Activated naive CD8-positive, alpha-beta T cell treated with anti-CD3 and anti-CD28 coated beads for 36 hours (primary cell): ENCODE data around the gene SCYGR5. TPM values are rescaled to one million over a fixed set of nuclear protein-coding genes. Genes with fewer than 3 reads are reported as not detected.
"Not testable (repeated sequence)": the region's sequence is repeated elsewhere in the genome, so short reads cannot be mapped to it uniquely, and the experiment has no call there.

Experiments
- DNase-seq: peaks from one replicate; pipeline ENCODE4 v3.0.0; 2021
- H3K27ac Mint-ChIP-seq: one replicate; pipeline ENCODE4 v1.8.0; 2022; ENCODE audit warnings: mild to moderate bottlenecking, moderate library complexity, mixed read lengths
- H3K27me3 Mint-ChIP-seq: one replicate; pipeline ENCODE4 v1.8.0; 2022; ENCODE audit warnings: mild to moderate bottlenecking, mixed read lengths
- H3K36me3 Mint-ChIP-seq: one replicate; pipeline ENCODE4 v1.8.0; 2021; ENCODE audit warnings: mild to moderate bottlenecking, mixed read lengths
- H3K4me1 Mint-ChIP-seq: one replicate; pipeline ENCODE4 v1.8.0; 2021; ENCODE audit warnings: mixed read lengths
- H3K4me3 Mint-ChIP-seq: one replicate; pipeline ENCODE4 v1.8.0; 2022; ENCODE audit warnings: mild to moderate bottlenecking, moderate library complexity, mixed read lengths
- H3K9me3 Mint-ChIP-seq: one replicate; pipeline ENCODE4 v1.8.0; 2022; ENCODE audit warnings: mixed read lengths
- total RNA-seq, 2 experiments: library from RNA; stranded (reverse); gene quantifications; one replicate each; pipeline ENCODE4 v1.2.3, GENCODE V29; 2021

SCYGR5 gene
- total RNA-seq, 2 experiments from 2014 or later: not detected

DNA sequence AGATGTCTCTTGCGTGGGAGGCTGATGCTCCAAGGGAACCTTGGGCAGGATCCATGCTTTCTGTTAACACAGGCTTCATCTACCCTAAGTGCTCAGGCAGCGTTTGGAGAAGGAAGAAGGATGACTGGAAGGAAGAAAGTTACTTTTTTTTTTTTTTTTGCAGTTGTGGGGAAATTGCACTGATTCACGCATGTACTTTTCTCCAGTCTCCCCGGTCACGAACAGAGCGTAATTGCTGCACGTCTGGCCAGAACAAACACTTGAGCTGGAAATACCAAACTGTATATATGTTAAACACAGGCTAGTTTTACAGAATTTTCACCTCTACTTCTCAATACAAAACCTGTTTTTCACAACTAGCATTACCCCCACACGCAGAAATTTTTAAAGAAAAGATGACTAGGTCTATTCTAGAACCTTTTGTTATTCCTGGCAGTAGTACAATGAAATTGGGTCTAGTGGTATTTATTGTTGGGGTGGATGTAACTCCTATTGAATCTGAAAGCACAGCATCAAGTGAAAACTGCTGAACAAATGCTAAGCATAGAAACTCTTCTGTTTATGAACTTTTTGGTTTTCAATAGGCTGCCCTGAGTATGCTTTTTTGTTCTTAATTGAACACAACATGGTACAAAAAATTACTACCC lies 9.3 kb upstream of the SCYGR5 start:
- peaks cover 3% of the 10 kb centered on the region for H3K4me1 Mint-ChIP-seq
- DNase-seq: no peak
- H3K4me3 Mint-ChIP-seq: no peak overlapping the region
- H3K27me3 Mint-ChIP-seq: peaks cover 5% of the 10 kb centered on the region
- H3K36me3 Mint-ChIP-seq: no peaks in the 10 kb centered on the region
- no peaks in the 10 kb centered on the region for H3K9me3 Mint-ChIP-seq
- H3K27ac Mint-ChIP-seq: no peak overlapping the region

GRCh38 chr2:227661025-227661649 lies 5.5 kb upstream of the SCYGR5 start:
- Mint-ChIP-seq H3K27ac (no peak overlapping the region), H3K27me3 (peaks cover 5% of the 10 kb centered on the region), H3K4me3 (no peak overlapping the region), H3K36me3 (no peaks in the 10 kb centered on the region), H3K9me3 (no peaks in the 10 kb centered on the region), H3K4me1 (no peaks in the 10 kb centered on the region)
- no peak for DNase-seq

- peaks cover 5% of the 10 kb centered on the region for H3K27me3 Mint-ChIP-seq
- H3K36me3 Mint-ChIP-seq: no peaks in the 10 kb centered on the region
- no peak for DNase-seq
- no peaks in the 10 kb centered on the region for H3K9me3 Mint-ChIP-seq
- no peak overlapping the region for H3K27ac Mint-ChIP-seq
- H3K4me3 Mint-ChIP-seq: no peak overlapping the region
- H3K4me1 Mint-ChIP-seq: no peaks in the 10 kb centered on the region
These were observed 4.8 kb upstream of the SCYGR5 start for GRCh38 chr2:227661827-227662226.

DNA sequence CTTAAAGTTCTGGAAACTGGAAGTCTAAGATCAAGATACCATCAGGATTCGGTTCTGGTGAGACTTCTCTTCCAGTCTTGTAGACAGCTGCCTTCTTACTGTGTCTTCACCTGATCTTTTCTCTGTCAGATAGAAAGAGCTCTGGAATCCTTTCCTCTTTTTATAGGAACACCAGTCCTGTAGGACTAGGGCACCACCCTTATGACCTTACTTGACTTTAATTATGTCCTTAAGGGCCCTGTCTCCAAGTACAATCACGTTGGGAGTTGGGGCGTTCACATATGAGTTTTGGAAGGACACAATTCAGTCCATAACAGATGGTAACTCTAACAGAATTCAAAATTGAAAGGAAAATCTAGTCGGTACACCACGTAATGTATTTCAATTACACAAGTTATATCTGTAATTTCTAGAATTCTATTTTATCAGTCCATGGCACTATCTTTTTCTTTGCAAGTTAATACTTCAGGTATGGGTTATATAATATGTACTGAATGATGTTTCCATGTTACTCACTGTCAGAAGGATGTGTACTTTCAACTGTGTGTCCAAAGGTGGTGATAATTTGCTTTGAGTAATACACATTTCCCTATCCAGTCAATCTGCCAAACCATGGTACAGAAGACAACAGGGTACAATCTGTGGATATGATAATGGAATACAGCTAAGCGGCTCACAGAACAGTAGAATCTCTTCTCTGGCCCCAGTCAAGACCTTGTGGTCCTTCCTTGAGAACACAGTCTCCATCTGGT lies 1.2 kb upstream of the SCYGR5 start:
- Mint-ChIP-seq H3K27me3 (peaks cover 6% of the 10 kb centered on the region), H3K27ac (no peak overlapping the region), H3K4me1 (no peaks in the 10 kb centered on the region), H3K9me3 (no peaks in the 10 kb centered on the region), H3K4me3 (no peak overlapping the region), H3K36me3 (no peaks in the 10 kb centered on the region)
- no peak for DNase-seq

DNA sequence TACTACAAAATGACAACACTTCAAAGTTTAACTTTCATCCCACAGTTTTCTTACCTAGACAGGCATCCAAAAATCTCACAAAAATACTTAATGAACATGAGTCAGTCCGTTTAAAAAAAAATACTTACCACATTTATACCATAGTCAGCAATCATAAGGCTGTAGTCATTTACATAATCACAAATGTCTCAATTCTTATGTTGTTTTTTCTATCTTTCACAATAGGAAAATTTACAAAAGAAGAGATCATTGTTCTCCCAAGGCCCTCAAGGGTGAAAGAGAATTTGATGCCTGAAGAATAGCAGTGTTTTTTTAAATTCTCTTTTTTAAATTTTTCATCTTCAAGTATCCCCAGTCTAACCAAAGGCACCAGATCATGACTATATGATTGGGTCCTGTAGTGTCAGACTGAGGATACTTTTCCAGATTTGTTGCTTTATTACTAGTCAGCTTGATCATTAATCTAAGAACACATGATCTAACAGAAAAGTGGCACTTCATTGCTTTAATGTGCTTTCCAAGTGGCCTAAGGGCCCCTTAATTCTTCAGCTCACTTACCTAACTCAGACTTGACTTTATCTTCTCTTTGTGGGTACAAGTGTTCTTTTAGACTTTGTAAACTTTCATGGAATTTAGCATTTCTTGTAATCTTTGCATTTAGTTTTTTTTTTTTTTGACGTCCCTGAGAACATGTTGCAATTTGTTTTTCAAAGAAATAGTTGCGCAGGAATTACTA lies 4.7 kb downstream of the SCYGR5 start:
- DNase-seq: no peak
- Mint-ChIP-seq H3K4me3 (no peak overlapping the region), H3K9me3 (no peaks in the 10 kb centered on the region), H3K4me1 (no peaks in the 10 kb centered on the region), H3K27me3 (peaks cover 9% of the 10 kb centered on the region), H3K27ac (no peak overlapping the region), H3K36me3 (no peaks in the 10 kb centered on the region)

- H3K4me1 Mint-ChIP-seq, H3K27ac Mint-ChIP-seq, H3K36me3 Mint-ChIP-seq, H3K27me3 Mint-ChIP-seq, DNase-seq, H3K4me3 Mint-ChIP-seq, H3K9me3 Mint-ChIP-seq: not testable (repeated sequence)
These were observed 7.0 kb downstream of the SCYGR5 start for GRCh38 chr2:227673620-227674019.

- no peak overlapping the region for H3K4me3 Mint-ChIP-seq
- H3K4me1 Mint-ChIP-seq: no peaks in the 10 kb centered on the region
- no peaks in the 10 kb centered on the region for H3K36me3 Mint-ChIP-seq
- H3K9me3 Mint-ChIP-seq: no peaks in the 10 kb centered on the region
- no peak overlapping the region for H3K27ac Mint-ChIP-seq
- H3K27me3 Mint-ChIP-seq: peaks cover 8% of the 10 kb centered on the region
- DNase-seq: no peak
These were observed 7.9 kb downstream of the SCYGR5 start for GRCh38 chr2:227674485-227674884.

- DNase-seq: no peak
- Mint-ChIP-seq H3K4me1 (no peaks in the 10 kb centered on the region), H3K27ac (no peak overlapping the region), H3K9me3 (no peaks in the 10 kb centered on the region), H3K27me3 (peaks cover 4% of the 10 kb centered on the region), H3K36me3 (no peaks in the 10 kb centered on the region), H3K4me3 (no peak overlapping the region)
These were observed 11.3 kb downstream of the SCYGR5 start for GRCh38 chr2:227677928-227678327.

DNA sequence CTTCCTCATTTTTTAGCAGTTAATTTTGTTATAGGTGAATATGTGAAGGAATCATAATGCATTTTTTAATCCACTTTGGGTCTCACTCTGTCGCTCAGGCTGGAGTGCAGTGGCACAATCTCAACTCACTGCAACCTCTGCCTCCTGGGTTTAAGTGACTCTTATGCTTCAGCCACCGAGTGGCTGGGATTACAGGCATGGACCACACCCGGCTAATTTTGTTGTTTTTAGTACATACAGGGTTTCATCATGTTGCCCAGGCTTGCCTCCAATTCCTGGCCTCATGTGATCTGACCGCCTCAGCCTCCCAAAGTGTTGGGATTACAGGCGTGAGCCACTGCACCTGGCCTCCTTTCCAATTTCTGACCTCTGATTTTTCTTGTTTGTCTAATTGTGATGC lies 17.7 kb downstream of the SCYGR5 start:
- Mint-ChIP-seq H3K36me3 (no peaks in the 10 kb centered on the region), H3K27me3 (peaks cover 27% of the 10 kb centered on the region), H3K4me1 (no peaks in the 10 kb centered on the region), H3K4me3 (no peak overlapping the region), H3K27ac (no peak overlapping the region), H3K9me3 (no peaks in the 10 kb centered on the region)
- no peak for DNase-seq

- H3K4me3 Mint-ChIP-seq: no peak overlapping the region
- H3K36me3 Mint-ChIP-seq: no peaks in the 10 kb centered on the region
- no peaks in the 10 kb centered on the region for H3K9me3 Mint-ChIP-seq
- H3K27me3 Mint-ChIP-seq: peaks cover 51% of the 10 kb centered on the region
- no peak for DNase-seq
- H3K27ac Mint-ChIP-seq: no peak overlapping the region
- no peaks in the 10 kb centered on the region for H3K4me1 Mint-ChIP-seq
These were observed 20.6 kb downstream of the SCYGR5 start for GRCh38 chr2:227687189-227687588.

DNA sequence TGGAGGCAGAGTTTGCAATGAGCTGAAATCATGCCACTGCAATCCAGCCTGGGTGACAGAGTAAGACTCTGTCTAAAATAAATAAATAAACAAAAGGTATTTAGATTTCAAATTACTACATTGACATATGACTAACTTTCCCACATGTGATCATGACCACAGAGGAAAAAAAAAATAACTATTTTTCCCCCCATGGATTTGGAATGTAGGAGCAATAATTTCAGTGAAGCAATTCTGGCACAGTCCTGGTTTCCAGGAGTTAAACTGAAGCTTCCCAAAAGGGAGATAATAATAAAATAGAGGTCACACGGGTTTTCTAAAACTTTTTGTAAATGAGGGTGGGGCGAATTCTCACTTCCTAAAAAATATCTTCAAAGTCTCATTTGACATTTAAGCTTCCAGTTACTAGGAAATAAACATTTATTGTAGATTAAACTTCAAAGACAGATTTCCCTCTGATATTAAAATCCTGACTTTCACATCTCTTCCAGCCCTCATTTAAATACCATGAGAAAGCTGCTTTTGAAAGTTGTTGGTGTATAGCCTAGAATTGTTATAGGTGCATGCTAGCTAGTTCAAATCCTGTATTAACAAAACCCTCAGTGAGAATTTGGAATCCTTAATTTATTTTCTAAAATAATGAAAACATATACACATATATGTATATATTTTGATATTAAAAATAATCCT lies 30.5 kb downstream of the SCYGR5 start:
- Mint-ChIP-seq H3K27me3 (peaks cover 15% of the 10 kb centered on the region), H3K36me3 (no peaks in the 10 kb centered on the region), H3K4me3 (no peak overlapping the region), H3K4me1 (no peaks in the 10 kb centered on the region), H3K27ac (no peak overlapping the region), H3K9me3 (no peaks in the 10 kb centered on the region)
- no peak for DNase-seq

DNA sequence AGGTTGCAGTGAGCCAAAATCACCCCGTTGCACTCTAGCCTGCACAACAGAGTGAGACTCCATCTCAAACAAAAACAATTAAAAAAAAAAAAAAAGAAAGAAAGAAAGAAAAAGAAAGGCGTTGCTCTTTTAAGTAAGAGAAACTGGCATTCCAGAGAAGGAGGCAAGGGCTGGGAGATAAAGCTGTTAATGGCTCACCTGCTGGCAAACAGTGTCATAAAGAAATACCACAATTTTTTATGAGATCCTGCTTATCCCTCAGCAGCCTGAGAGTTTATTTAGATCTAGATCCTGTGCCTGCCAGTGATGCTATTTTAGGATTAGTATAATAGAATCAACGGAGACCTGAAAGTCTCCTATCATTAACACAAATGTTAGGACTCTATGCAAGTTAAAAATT lies 35.0 kb downstream of the SCYGR5 start:
- Mint-ChIP-seq H3K9me3 (no peaks in the 10 kb centered on the region), H3K4me3 (no peak overlapping the region), H3K27ac (no peak overlapping the region), H3K36me3 (no peaks in the 10 kb centered on the region), H3K27me3 (peaks cover 15% of the 10 kb centered on the region), H3K4me1 (no peaks in the 10 kb centered on the region)
- no peak for DNase-seq

DNA sequence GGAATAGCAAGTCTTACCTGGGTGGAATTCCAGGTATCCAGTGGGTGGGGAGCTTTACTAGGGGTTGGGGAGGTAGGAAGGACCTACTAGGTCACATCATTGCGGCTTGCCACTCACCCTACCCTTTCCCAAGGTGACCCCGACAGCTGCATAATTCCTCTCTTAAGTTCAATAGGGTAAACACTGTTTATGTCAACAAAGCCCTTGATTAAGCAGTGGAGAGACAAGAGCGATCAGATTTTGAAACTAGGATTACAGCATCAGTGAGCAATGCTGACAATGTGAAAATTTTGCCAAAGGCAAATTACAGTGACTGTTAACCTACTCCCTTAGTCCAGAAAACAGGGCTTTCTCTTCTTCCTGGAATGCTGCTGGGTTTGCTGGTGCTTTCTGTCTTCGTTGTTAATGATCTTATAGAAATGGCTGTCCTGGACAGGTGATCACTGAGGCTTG lies 36.7 kb downstream of the SCYGR5 start:
- no peak for DNase-seq
- Mint-ChIP-seq H3K9me3 (no peaks in the 10 kb centered on the region), H3K27ac (no peak overlapping the region), H3K4me3 (no peak overlapping the region), H3K4me1 (no peaks in the 10 kb centered on the region), H3K36me3 (no peaks in the 10 kb centered on the region), H3K27me3 (peaks cover 15% of the 10 kb centered on the region)

DNA sequence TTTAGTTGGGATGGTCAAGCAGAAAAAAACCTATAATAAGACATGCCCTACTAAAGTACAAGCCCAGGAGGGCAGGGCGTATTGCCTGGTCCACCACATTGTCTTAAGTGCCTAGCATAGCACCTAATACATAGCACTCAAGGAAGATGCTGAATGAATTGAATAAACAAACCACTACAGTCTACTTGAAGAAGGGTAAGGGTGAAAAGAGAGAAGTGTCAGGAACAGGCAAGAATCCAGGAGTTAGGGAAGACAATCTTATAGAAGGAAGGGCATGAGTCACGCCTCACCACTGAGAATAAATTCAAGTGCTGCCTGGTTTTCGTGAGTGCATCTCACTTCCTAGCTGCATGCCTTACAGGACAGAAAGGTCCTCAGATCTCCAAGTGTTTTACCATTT lies 37.4 kb downstream of the SCYGR5 start:
- no peaks in the 10 kb centered on the region for H3K9me3 Mint-ChIP-seq
- no peak overlapping the region for H3K27ac Mint-ChIP-seq
- H3K36me3 Mint-ChIP-seq: no peaks in the 10 kb centered on the region
- peaks cover 15% of the 10 kb centered on the region for H3K27me3 Mint-ChIP-seq
- no peaks in the 10 kb centered on the region for H3K4me1 Mint-ChIP-seq
- DNase-seq: no peak
- H3K4me3 Mint-ChIP-seq: no peak overlapping the region

- Mint-ChIP-seq H3K27me3 (peaks cover 11% of the 10 kb centered on the region), H3K4me3 (no peak overlapping the region), H3K4me1 (no peaks in the 10 kb centered on the region), H3K27ac (no peak overlapping the region), H3K36me3 (no peaks in the 10 kb centered on the region), H3K9me3 (no peaks in the 10 kb centered on the region)
- no peak for DNase-seq
These were observed 40.3 kb downstream of the SCYGR5 start for GRCh38 chr2:227706859-227707258.
